GM12874 (cell line): ENCODE results near the gene SLC25A34.

Experiments used
- CTCF ChIP-seq: IDR thresholded peaks from 2 replicates; pipeline ENCODE4 v1.5.1; 2011; ENCODE audit warnings: low read depth, mild to moderate bottlenecking, control low read depth, low read length, moderate library complexity; ENCODE audit not compliant: insufficient read depth

Gene SLC25A34

GRCh38 chr1:15735304-15736037, 587 bp upstream of the SLC25A34 start:
- no peak for TF ChIP-seq CTCF

DNA sequence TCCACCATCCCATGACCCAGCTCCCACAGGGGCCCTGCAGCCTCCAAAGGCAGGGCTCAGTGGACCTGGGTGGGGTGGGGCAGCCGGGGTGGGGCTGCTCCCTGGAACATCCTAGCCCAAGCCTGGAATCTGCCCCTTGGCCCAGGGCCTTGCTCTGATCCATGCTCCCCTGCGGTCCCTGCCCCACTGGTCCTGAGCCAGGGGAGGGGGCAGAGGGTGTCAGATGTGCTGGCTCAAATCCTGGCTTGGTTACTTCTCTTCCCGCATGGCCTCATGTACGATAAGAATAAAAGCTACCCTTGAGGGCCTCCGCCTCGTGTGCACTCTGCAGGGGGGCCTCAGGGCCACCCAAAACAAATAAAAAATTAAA, 819 bp downstream of the SLC25A34 start:
- TF ChIP-seq CTCF = no peak

GRCh38 chr1:15737324-15738319, 1.6 kb downstream of the SLC25A34 start:
- no peak for TF ChIP-seq CTCF

GRCh38 chr1:15738416-15739113, 2.5 kb downstream of the SLC25A34 start:
- no peak for TF ChIP-seq CTCF

DNA sequence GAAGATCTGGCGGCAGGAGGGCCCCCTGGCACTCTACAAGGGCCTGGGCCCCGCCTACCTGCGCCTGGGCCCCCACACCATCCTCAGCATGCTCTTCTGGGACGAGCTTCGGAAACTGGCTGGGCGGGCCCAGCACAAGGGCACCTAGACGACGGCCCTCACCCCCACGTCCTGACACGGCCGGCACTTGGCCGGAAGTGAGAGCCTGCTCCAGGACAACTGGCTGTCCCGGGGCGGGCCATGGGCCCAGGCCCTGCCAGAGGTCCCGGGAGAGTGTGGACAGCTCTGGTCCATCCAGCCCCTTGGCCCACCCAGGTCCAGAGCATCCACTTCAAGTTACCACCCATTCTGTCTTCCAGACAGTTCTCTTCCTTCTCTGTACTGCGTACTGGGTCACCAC, 3.2 kb downstream of the SLC25A34 start:
- TF ChIP-seq CTCF = no peak

DNA sequence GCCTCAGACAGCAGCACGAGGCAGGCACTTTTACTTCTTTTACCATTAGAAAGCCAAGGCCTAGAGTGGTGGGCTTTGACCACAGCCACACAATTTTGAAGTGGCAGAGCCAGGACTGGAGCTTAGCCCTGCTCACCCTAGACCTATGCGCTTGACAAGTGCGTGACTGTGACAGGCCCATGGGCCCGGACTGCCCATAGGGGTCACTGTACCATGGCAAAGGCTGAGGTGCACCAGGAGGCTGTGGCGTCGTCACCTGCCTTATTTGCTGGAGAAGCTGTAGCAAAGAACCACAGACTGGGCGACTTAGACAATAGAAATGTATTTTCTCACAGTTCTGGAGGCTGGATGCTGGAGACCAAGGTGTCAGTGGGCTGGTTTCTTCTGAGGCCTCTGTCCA, 3.7 kb downstream of the SLC25A34 start:
- no peak for TF ChIP-seq CTCF
